Stimulated activated CD8-positive, alpha-beta memory T cell treated with anti-CD3 and anti-CD28 coated beads, Interleukin-12 subunit alpha, Interleukin-12 subunit beta, amount 100 ng/mL, for 4 hours (primary cell): Measurements from ENCODE around the gene TSPAN11.

Source experiments
- DNase-seq: peaks from one replicate; pipeline ENCODE4 v3.0.0-alpha.2; 2020; ENCODE audit warnings: low read depth

The TSPAN11 gene

GRCh38 chr12:30979371-30980259 lies 53.1 kb downstream of the TSPAN11 start:
- DNase-seq, result no peak

- DNase-seq, result no peak
These were observed 54.6 kb downstream of the TSPAN11 start for GRCh38 chr12:30980955-30981662.

- no peak for DNase-seq
These were observed 55.9 kb downstream of the TSPAN11 start for GRCh38 chr12:30982413-30982812.

GRCh38 chr12:30985814-30986452 lies 59.4 kb downstream of the TSPAN11 start:
- no peak for DNase-seq

- no peak for DNase-seq
These were observed 61.5 kb downstream of the TSPAN11 start for GRCh38 chr12:30988086-30988485.

DNA sequence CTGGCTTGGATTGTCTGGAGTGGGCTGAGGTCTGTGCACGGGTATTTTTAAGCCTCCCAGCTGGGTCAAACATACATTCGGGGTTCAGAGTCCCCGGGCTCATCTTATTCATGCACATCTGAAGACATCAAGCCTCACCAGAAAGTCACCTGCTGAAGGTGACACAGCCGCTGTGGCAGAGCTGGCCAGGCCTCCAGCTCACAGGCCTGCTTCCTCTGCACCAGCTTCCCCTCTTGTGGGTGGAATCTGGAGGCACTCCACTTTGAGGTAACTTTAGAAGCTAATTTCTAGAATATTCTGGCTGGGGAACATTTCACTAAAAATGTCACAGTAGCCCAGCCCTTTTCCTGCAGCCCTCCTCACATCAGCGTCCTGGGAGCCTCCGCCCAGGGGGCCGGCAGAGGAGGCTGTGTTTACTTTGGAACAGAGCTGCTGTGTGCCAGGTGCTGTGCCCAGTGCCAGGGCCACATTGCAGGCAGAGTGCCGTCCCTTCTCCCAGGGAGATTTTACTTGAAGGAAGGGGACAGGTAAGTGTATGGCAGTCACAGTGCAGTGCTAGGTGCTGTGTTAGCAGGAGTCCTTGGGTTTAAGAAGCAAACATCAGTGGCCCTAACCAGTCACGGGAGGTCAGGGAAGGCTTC lies 62.2 kb downstream of the TSPAN11 start:
- no peak for DNase-seq

DNA sequence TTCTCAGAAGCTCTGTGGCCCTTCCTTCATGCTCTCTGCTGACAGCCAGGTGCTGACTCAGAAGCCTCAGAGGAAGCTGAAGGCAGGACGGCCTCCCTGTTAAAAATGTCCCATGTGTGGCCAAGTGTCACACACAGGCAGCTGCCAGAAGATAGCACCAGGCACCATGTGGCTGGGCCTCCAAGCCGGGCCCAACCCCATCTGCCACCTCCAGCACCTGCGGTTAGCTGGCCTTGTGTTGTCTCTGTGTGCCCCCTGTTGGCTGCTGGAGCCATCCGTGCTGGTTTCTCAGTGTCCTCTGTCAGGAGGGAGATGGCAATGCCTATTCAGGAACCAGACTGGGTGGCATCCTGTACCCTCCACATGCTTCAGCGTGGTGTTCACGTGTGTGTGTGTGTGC lies 63.2 kb downstream of the TSPAN11 start:
- DNase-seq, result no peak

GRCh38 chr12:30990316-30990715 lies 63.8 kb downstream of the TSPAN11 start:
- no peak for DNase-seq

DNA sequence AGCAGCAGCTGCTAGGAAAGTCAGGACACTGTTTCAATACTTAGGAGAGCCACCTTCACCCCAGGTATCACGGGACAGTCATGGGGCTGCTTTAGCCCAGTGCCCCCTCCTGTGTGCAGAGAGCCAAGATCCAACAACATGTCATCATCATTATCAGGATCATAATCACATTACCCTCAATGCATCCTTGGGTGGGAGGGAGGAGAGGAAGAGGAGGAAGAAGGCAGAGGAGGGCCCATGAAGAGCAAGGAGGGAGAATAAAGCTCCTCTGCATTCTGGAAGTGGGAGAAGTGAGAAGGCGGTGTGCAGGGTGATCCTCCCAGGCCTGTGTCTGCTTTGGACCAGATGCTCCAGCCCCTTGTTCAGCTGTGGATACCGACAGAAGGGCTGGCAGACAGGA lies 64.2 kb downstream of the TSPAN11 start:
- DNase-seq, result no peak

- DNase-seq, result no peak
These were observed 64.9 kb downstream of the TSPAN11 start for GRCh38 chr12:30991466-30991865.

DNA sequence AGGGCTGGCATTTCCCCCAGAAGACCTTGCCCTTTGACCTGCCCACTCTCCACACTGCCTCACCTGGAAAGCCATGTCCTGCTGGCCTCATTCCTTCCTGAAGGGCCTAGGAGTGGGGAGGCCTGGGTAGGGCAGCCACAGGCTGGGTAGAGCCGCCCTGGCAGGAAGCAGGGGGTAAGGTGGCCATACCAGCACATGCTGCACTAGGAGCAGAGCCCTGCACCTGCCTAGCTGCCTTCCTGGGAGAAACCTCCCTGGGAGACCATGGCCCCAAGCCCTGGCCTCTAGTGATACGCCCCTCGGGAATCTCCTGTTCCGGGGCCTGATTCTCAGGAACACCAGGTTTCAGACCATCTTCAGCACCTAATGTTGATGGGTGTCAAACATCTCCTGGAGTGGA lies 65.8 kb downstream of the TSPAN11 start:
- DNase-seq, result no peak

GRCh38 chr12:30993766-30994165 lies 67.2 kb downstream of the TSPAN11 start:
- no peak for DNase-seq

DNA sequence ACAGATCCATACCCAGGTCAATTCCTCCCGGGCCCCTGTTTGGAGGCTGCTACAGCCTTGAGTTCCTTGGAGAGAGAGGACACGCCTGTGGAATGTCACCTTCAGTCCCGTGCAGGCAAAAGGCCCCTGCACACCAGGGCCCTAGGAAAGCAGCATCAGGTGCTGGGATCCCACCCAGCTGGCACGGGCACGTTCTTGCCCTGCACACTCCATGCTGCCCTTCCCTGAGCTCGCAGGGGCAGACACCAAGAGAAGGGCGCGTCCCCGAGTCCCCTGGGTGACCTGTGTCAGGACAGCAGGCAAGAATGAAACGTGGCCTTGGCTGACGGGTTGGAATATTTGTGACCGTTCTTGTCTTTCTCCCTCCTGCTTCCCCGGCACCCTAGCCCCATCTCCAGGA lies 67.7 kb downstream of the TSPAN11 start:
- no peak for DNase-seq

DNA sequence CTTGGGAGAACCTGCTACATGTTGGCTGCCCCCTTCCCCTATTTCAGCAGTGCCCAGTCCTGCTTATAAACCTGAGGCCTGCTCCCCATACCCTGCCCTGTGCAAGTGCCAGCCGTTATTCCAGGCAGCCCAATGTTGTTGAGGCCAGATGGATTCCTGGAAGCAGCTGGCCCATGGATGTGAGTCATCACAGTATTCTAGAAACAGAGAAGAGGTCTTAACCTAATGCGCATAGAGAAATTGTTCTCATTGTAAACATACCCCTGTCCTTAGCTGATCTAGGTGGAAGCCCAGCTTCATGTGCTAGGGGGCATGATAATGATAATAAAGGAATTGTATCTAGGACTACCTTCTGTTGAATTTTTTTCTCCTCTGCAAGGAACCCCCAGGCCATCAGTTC lies 69.7 kb downstream of the TSPAN11 start:
- DNase-seq, result no peak

DNA sequence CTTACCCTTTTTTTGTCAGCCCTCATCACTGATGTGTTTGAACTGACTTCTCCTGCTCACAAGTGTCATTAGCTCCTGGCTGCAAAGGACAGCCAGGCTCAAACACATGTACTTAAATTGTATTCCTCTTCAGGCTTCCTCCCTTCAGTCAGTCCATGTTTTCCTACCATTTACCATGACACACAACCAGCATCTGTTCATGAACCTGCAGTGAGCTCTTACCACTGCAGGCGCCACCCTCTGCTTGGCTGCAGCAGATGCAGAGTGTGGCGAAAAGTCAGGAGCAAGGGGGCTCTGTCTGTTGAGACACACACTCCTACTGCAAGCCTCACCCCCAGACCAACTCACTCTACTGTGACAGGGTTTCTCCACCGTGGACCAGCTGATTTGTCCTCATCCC lies 70.2 kb downstream of the TSPAN11 start:
- DNase-seq, result no peak

GRCh38 chr12:30997685-30998440 lies 71.3 kb downstream of the TSPAN11 start:
- no peak for DNase-seq

DNA sequence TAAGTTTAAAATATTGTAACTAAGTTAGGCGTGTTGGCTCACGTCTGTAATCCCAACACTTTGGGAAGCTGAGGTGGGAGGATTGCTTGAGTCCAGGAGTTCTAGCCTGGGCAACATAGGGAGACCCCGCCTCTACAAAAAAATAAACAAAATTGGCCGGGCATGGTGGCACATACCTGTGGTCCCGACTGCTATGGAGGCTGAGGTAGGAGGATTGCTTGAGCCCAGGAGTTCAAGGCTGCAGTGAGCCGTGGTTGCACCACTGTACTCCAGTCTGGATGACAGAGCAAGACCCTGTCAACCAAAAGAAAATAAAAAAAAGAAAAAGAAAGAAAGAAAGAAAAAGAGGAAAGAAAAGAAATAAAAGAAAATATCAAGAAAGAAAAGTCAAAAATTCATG lies 72.5 kb downstream of the TSPAN11 start:
- no peak for DNase-seq

DNA sequence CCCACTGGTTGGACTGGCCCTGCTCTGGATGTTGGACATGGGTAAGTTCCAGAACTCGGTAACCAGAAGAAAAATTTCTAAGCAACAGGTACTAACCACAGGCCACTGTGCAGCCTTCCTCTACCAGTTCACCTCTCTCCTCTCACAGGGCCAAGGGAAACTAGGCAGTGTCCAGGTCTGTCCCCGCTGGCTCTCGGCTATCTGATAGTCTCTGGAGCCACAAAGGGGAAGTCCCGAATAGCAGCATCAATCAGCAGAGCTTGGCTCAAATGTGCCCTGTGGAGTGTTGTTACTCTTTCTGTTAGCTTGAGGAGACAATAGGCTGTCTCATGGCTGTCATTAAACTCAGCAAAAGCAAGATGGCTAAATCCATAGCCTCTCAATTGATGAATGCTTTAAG lies 73.2 kb downstream of the TSPAN11 start:
- no peak for DNase-seq

GRCh38 chr12:31000751-31001150 lies 74.2 kb downstream of the TSPAN11 start:
- DNase-seq, result no peak

DNA sequence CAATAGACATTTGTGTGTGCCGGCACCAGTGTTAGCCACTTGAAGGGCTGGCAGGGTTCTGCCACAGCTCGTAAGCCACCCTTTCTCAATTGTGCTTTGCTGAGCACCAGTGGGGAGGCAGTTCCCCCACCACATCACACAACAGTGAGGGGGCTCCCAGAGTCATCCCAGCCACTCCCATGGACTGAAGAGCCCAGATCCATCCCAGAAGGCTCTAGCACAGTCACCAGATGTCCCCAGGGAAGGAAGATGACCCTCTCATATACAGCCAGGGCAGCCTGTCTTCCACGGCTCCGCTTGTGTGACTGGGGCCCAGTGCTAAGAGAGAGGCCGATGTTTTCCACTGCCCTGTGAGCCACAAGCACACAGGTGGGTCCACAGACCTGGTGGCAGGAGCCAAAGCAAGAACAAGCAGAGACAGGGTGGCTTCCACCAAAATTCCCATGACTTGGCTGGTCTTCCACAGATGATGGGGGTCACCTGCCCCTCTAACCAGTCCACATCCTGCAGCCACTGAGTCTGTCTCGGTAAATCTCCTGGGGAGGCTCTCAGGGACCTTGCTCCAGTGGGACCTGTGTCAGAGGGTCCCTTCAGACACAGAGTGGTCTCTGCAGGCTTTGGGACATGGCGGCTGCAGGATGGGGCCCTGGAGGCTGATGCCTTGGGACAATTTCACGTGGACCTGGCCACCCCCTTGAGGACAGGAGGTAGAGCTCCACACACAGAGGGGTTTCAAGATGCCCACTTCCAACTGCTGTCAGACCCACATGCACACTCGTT lies 75.2 kb downstream of the TSPAN11 start:
- no peak for DNase-seq

GRCh38 chr12:31002361-31002725 lies 75.8 kb downstream of the TSPAN11 start:
- DNase-seq, result no peak
